GM21515 (cell line): Measurements from ENCODE around the gene IGSF5.
"Not testable (repeated sequence)": the region's sequence is repeated elsewhere in the genome, so short reads cannot be mapped to it uniquely, and the experiment has no call there.

Experiments used
- ATAC-seq: cut with Tn5 transposase; IDR thresholded peaks from one replicate; pipeline ENCODE4 v1.9.1; 2021; ENCODE audit not compliant: unreplicated experiment

The IGSF5 gene

DNA sequence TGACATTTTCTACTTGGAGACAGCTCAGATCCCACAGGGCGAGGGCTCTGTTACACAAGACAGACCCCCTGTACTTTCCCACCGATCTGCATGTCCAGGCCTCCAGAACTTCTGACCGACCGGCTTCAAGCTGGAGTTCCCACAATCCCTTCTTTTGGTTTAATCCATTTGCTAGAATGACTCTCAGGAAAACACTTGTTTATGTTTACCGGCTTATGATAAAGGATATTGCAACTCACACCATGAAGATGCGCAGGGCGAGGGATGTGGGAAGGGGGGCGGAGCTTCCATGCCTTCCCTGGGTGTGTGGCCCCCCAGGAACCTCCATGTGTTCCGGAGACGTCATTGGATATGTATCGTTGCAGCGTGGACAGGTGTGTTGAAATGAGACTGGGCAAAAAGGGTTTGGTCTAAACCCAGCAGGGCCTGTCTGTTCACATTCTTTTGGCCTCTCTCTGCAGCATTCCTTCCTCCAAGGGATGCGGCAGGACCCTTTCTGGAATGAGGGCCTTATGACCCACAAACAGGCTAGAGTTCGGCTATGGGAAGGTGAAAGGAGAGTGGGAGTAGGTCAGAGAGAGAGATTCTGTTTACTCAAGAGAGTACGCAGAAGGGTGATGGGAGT, 7.5 kb upstream of the IGSF5 start:
- ATAC-seq: no peak

DNA sequence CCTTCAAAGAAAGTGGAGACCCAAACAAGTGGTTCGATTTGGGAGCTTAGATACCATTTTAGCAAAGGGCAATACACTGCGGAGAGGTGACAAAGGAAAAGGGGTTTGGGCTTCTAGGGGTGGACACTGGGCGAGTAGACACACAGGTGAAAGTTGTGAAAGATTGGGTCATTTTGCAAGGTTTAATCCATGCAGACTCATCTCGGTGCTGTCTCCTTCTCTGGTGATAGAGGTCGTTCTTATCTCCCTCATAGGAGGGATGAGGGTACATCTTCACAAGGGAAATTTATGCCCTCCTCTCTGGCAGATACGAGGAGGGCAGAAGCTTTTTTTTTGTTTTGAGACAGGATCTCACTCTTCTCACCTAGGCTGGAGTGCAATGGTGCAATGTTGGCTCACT, 6.4 kb upstream of the IGSF5 start:
- no peak for ATAC-seq

GRCh38 chr21:39739531-39739930, 5.5 kb upstream of the IGSF5 start:
- not testable (repeated sequence) for ATAC-seq

DNA sequence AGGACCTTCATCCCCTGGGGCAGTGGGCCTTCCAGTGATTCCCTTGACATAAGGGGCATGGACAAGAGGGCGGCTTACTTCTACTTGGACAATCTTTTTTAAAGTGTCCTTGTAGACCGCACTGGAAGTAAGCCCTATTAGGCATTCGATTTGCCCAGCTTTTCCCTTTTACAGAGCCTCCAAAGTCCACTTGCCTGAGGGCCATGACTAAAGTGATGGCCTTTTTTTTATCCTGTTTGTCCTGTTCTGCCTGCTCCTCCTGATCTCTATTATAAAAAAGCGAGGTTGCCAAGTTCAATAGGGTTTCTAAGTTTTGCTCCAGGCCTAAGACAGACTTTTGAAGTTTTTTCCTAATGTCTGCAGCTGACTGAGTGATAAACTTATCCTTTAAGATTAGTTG, 2.4 kb upstream of the IGSF5 start:
- not testable (repeated sequence) for ATAC-seq

DNA sequence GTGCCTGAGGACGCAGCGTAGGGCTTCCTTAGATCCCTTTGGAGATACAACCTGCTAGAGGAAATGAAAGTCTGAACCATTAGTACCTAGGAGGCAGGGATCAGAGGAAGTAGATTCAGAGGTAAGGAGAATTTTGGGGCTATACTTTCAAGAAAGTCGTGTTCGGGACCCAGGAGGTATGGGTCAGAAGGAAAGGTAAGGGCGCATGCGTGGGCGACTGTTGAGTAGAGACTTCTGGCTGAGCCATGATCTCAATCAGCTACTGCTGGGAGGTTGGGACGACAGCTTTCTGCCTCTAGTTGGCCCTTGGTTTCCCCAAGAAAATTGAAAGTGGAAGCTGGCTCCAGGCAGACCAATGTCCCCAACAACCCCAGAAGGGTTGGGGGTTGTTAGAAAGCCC, 349 bp downstream of the IGSF5 start:
- ATAC-seq: not testable (repeated sequence)

- no peak for ATAC-seq
Observed at GRCh38 chr21:39750670-39751069, 5.7 kb downstream of the IGSF5 start.

- ATAC-seq: no peak
Observed at GRCh38 chr21:39754811-39755210, 9.8 kb downstream of the IGSF5 start.

- ATAC-seq: no peak
Observed at GRCh38 chr21:39756285-39756684, 11.3 kb downstream of the IGSF5 start.

DNA sequence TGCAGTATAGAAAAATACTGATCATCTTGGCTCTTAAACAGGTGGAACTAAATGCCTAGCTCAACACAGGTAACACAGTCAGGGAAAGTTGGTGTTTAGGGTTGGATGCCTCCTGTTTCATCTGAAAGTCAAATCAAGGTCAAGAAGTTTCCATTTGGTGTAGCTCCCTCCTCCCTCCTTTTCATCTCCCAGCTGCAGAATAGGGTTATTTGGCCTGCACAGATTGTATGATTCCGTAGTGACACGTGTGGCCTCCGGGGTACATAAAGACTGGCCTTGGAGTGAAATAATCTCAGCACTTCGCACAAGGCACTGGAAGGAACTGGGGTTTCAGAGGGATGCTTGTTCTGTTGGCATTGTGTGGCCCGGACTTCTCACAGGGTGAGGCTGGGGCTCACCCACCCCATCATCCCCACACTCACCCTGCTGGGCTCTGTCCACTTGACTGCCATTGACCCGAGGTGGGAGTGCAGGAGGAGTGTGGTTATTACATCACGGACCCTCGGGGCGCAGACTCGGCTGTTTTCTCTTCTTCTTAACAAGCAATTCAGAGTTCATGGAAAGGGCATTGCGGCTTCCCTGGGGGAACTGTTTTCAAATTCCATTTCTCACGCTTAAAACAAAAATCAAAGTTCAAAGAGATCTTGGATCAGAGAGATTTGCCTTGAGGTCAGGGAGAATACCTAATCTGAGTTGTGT, 18.4 kb downstream of the IGSF5 start:
- no peak for ATAC-seq

DNA sequence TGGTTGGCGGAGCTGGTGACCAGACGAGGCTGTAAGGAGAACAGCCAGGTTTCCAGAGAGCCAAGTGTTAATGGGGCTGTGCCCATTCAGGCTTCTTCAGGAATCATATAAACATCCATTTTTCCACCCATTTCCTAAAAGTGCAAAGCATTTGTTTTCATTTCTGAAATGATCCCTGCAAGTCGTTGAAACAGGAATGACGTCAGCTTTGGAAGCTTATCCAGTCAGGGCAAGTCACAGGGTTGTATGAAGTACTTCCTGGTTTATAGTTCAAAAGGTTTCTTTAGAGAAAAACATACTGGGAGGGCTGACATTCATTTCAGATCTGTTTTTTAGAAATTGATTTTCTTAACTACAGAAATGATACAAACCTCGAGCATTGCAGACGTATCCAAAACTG, 29.2 kb downstream of the IGSF5 start:
- no peak for ATAC-seq

DNA sequence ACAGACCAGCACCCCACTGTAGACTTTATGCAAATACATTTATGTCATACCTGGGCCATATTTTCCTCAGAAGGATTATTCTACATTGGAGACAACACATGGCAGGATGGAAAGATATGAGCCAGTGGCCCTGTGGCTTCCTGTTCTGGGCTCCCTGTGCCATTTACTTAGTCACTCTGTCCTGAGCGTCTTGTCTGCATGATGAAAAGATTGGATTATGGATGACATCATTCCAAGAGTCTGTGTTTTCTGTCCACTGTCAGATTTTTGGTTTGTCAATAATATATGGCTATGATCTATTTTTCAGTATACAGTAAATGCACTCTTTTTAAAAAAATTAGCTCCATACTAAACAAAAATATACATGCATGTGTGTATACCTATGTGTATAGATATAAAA, 30.8 kb downstream of the IGSF5 start:
- ATAC-seq: no peak

GRCh38 chr21:39776589-39776988, 31.6 kb downstream of the IGSF5 start:
- ATAC-seq: no peak

- ATAC-seq: no peak
Observed at GRCh38 chr21:39781331-39781730, 36.3 kb downstream of the IGSF5 start.

GRCh38 chr21:39788383-39788782, 43.4 kb downstream of the IGSF5 start:
- ATAC-seq: no peak

DNA sequence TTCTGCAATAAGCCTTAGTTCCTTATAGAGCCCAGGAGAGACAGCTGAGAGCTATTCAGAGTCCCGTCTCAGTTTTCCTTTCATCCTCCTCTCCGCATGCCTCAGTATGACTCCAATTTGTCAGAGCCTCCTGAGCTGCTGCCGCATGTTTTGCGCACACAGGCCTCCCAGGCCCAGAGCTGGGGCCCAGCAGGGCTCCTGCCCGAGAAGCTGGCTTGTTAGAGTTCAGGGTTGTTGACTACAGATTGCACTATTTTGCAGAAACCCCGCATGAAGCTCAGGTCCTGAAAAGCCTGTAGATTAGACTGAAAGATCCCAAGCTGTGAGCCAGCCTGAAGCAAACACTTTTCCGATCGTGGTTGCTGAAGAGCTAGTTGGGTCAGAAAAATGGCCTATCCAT, 51.5 kb downstream of the IGSF5 start:
- ATAC-seq: no peak

DNA sequence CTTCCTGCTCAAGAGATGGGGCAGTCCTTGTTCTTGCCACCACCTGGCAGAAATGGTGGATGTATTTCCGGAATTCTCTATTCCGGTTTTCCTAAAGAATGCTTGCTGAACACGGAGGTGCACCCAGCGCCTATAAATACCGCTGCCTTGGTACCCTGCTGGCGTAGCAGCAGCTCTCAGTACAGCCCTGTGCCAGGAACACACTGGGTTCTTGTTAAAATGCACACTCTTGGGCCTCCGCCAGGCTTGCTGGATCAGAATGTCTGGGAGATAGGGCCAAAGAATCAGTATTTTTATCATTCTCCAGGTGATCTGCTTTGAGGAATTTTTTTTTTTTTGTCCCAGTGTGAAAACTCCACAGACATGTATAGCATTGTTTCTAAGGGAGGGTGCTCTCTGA, 54.2 kb downstream of the IGSF5 start:
- ATAC-seq: no peak

DNA sequence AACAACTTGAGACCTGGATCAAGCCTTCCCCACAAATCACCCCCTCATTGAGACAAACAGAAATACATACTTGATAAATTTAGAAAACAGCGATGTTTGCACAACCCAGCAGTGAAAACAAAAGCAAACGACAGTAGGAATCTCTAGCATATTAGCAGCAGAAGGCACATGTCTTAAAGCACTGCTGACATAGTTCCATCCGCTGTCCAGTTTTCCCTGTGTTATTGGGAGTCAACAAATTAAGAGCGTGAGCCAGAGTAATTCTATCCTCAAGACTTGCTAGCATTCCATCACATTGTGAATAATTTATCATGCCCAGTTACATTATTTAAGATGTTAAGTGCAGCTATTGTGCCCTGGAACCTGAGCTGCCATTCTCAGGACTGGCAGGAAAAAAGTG, 55.3 kb downstream of the IGSF5 start:
- no peak for ATAC-seq

DNA sequence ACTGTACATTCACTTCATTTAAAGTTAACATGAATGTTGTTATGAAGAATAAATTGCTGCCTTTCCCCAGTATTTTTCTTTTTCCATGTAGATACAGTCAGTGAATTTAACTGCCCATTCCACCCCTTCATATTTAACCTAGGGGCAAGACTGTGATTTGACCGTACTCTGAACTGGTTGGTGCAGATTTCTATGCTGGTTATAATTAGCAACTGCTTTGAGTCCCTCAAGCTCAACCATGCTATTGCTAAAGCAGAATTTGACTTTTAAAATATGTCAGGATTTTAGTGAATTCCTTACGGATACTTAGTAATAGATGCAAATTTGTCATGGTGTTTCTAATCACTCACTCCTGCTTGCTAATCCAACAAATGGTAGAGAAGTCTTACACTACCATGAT, 57.2 kb downstream of the IGSF5 start:
- ATAC-seq: no peak

DNA sequence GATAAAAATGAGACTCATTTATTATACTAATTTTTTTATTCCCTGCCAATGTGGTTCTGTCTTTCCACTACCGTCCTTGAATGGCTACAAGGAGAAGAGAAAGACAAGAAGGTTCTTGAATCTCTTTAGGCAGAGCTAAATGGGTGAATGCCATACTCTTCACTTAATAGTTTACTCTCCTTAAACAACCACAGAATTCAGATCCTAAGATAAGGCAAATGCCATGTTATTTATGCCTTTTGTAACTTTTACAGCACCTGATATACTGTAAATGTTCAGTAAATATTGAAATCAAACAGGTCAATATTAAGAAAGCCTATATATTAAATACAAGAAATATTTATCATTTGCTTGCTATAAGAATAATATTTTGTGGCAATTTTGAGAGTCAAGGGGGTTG, 58.4 kb downstream of the IGSF5 start:
- no peak for ATAC-seq

- ATAC-seq: no peak
Observed at GRCh38 chr21:39804240-39804639, 59.3 kb downstream of the IGSF5 start.

DNA sequence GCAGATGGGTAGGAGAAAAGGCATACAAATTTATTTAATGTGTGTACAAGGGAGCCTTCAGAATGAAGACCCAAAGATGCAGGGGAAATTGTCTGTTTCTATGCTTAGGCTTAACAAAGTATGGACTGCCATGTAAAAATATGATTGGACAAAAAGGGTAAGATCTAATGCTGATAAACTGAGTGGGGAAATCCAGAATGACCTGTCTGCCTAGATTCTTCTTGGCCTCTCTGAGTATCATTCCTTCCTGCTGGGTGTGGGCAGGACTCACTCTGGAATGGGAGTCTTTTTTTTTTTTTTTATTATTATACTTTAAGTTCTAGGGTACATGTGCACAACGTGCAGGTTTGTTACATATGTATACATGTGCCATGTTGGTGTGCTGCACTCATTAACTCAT, 61.0 kb downstream of the IGSF5 start:
- no peak for ATAC-seq

- ATAC-seq: no peak
Observed at GRCh38 chr21:39807738-39808137, 62.8 kb downstream of the IGSF5 start.

DNA sequence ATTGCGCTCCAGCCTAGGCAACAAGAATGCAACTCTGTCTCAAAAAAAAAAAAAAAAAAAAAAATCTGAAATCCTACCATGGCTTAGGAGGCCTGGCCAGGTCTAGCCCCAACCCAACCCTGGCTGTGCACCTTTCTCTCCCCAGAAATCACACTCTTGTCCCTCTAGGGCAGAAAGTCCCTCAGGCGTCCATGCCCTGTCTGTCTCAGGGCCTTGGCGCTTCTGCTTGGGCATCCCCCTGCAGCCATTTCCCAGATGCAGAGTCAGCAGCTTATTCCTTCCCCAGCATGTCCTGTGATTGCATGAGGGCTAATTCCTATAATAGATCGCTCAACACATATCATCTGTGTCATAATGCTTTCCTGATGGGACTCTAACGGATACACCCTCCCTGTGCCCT, 65.0 kb downstream of the IGSF5 start:
- ATAC-seq: no peak
